Measurements from ENCODE around the gene FAM171A1. TPM values are rescaled to one million over a fixed set of nuclear protein-coding genes. Genes with fewer than 3 reads are reported as not detected.

The FAM171A1 gene
- total and polyA plus RNA-seq, 2 donors (not counting 1 experiment from before 2014, with no cell fraction given) = 0.09 TPM; not detected in 1

- Mint-ChIP-seq H3K27ac (no peak overlapping the region), H3K4me3 (no peak overlapping the region), H3K27me3 (peaks cover 20% of the 10 kb centered on the region), H3K9me3 (ENCODE audit: insufficient read depth) (no peaks in the 10 kb centered on the region), H3K4me1 (peaks cover 9% of the 10 kb centered on the region)
- Histone ChIP-seq H3K4me2 (replicated peaks; ENCODE audit: low read depth, low read length, poor library complexity, severe bottlenecking) (no peak overlapping the region), H4K20me1 (ENCODE audit: control insufficient read depth, insufficient read depth, low read length, poor library complexity, severe bottlenecking) (no peaks in the 10 kb centered on the region), H3K4me1 (ENCODE audit: control insufficient read depth in 2 of 2, insufficient read depth in 2 of 2, low read length in 2 of 2) (peaks cover 6 to 13% of the 10 kb centered on the region in 2 donors), H2AFZ (ENCODE audit: insufficient read depth, low read depth, low read length, poor library complexity, severe bottlenecking) (no peak overlapping the region), H3K79me2 (ENCODE audit: control insufficient read depth, insufficient read depth, low read length) (no peaks in the 10 kb centered on the region), H3K36me3 (replicated peaks in 1 of 2; ENCODE audit: control extremely low read depth in 1 of 2, control insufficient read depth in 1 of 2, extremely low read depth in 1 of 2, insufficient read depth in 2 of 2, low read length in 1 of 2) (no peaks in the 10 kb centered on the region), H3K27ac (ENCODE audit: low read length in 2 of 2) (no peak overlapping the region), H3K4me3 (ENCODE audit: control extremely low read depth in 1 of 5, extremely low read depth in 1 of 5, insufficient read depth in 1 of 5, low read depth in 2 of 5, low read length in 4 of 5) (no peak overlapping the region), H3K9me3 (ENCODE audit: control extremely low read depth in 1 of 3, control insufficient read depth in 2 of 3, insufficient read depth in 1 of 3, low read length in 2 of 3) (peaks cover 0 to 5% (median 0%) of the 10 kb centered on the region in 3 donors), H3K27me3 (replicated peaks in 1 of 4; ENCODE audit: control extremely low read depth in 1 of 4, control insufficient read depth in 3 of 4, insufficient read depth in 4 of 4, low read length in 3 of 4) (peaks cover 0 to 4% (median 0%) of the 10 kb centered on the region in 4 experiments), H3K9ac (ENCODE audit: low read length) (no peak overlapping the region)
- intact Hi-C loops (cut with micrococcal nuclease) = no loop called here
- WGBS (ENCODE audit: insufficient coverage) = 83% methylated on average over 8 of the region's 11 CpGs
- DNase-seq = no peak
- TF ChIP-seq CTCF (IDR thresholded peaks at IDR 0.05) (no peak), EZH2 (IDR thresholded peaks at IDR 0.05; ENCODE audit: borderline replicate concordance, insufficient read depth, low read depth, low read length, poor library complexity, severe bottlenecking) (no peak)
- ChIA-PET POLR2A (interaction anchor here (0.6 kb wide), 1 partner anchor 87 kb away, joined by 3 read pairs; no protein-coding TSS in a partner anchor), CTCF (no interaction called here)
- no peak for ATAC-seq (ENCODE audit: low read depth)
These were observed 119.2 kb downstream of the FAM171A1 start for GRCh38 chr10:15251791-15252380.

- intact Hi-C loops (cut with micrococcal nuclease) = no loop called here
- WGBS (ENCODE audit: insufficient coverage) = no CpG with 5 or more reads among the region's 3 CpGs
- Histone ChIP-seq H3K27ac (ENCODE audit: low read length in 2 of 2) (no peak overlapping the region), H3K4me1 (ENCODE audit: control insufficient read depth in 2 of 2, insufficient read depth in 2 of 2, low read length in 2 of 2) (no peaks in the 10 kb centered on the region), H3K36me3 (replicated peaks in 1 of 2; ENCODE audit: control extremely low read depth in 1 of 2, control insufficient read depth in 1 of 2, extremely low read depth in 1 of 2, insufficient read depth in 2 of 2, low read length in 1 of 2) (no peaks in the 10 kb centered on the region), H3K79me2 (ENCODE audit: control insufficient read depth, insufficient read depth, low read length) (no peaks in the 10 kb centered on the region), H3K27me3 (replicated peaks in 1 of 4; ENCODE audit: control extremely low read depth in 1 of 4, control insufficient read depth in 3 of 4, insufficient read depth in 4 of 4, low read length in 3 of 4) (no peaks in the 10 kb centered on the region), H4K20me1 (ENCODE audit: control insufficient read depth, insufficient read depth, low read length, poor library complexity, severe bottlenecking) (no peaks in the 10 kb centered on the region), H3K4me2 (replicated peaks; ENCODE audit: low read depth, low read length, poor library complexity, severe bottlenecking) (no peak overlapping the region), H2AFZ (ENCODE audit: insufficient read depth, low read depth, low read length, poor library complexity, severe bottlenecking) (no peak overlapping the region), H3K9me3 (ENCODE audit: control extremely low read depth in 1 of 3, control insufficient read depth in 2 of 3, insufficient read depth in 1 of 3, low read length in 2 of 3) (peaks cover 0 to 3% (median 0%) of the 10 kb centered on the region in 3 donors), H3K9ac (ENCODE audit: low read length) (no peak overlapping the region), H3K4me3 (ENCODE audit: control extremely low read depth in 1 of 5, extremely low read depth in 1 of 5, insufficient read depth in 1 of 5, low read depth in 2 of 5, low read length in 4 of 5) (no peak overlapping the region)
- H3K27ac Mint-ChIP-seq = no peak overlapping the region
- POLR2A ChIA-PET = no interaction called here
- no peak for TF ChIP-seq EZH2 (IDR thresholded peaks at IDR 0.05; ENCODE audit: borderline replicate concordance, insufficient read depth, low read depth, low read length, poor library complexity, severe bottlenecking)
- TF ChIP-seq CTCF (IDR thresholded peaks at IDR 0.05) = peak; percentile 27
- ATAC-seq (ENCODE audit: low read depth) (peak; percentile 17), DNase-seq (peak; percentile 11)
- no peaks in the 10 kb centered on the region for H3K9me3 Mint-ChIP-seq (ENCODE audit: insufficient read depth)
- H3K4me1 Mint-ChIP-seq = no peaks in the 10 kb centered on the region
- H3K27me3 Mint-ChIP-seq = no peaks in the 10 kb centered on the region
- CTCF ChIA-PET = no interaction called here
- H3K4me3 Mint-ChIP-seq = no peak overlapping the region
These were observed 125.6 kb downstream of the FAM171A1 start for GRCh38 chr10:15245530-15245929.
